Sigmoid colon (tissue), 3 donors: ENCODE results near the gene NCBP3.

Source experiments
- CTCF ChIP-seq, 4 experiments: fragments of 450-650 bp in 3 of 4; fragments of 200-600 bp in 1 of 4; IDR thresholded peaks; one replicate each; pipeline ENCODE4 v1.5.1; 2016 to 2019; ENCODE audit warnings: antibody characterized with exemption in 4 of 4, mild to moderate bottlenecking in 3 of 4, moderate library complexity in 2 of 4
- POLR2A ChIP-seq, 2 donors: fragments of 450-650 bp; IDR thresholded peaks; one replicate each; pipeline ENCODE4 v1.6.1; 2016; ENCODE audit warnings: antibody characterized with exemption in 2 of 2, mild to moderate bottlenecking in 2 of 2, moderate library complexity in 2 of 2

DNA sequence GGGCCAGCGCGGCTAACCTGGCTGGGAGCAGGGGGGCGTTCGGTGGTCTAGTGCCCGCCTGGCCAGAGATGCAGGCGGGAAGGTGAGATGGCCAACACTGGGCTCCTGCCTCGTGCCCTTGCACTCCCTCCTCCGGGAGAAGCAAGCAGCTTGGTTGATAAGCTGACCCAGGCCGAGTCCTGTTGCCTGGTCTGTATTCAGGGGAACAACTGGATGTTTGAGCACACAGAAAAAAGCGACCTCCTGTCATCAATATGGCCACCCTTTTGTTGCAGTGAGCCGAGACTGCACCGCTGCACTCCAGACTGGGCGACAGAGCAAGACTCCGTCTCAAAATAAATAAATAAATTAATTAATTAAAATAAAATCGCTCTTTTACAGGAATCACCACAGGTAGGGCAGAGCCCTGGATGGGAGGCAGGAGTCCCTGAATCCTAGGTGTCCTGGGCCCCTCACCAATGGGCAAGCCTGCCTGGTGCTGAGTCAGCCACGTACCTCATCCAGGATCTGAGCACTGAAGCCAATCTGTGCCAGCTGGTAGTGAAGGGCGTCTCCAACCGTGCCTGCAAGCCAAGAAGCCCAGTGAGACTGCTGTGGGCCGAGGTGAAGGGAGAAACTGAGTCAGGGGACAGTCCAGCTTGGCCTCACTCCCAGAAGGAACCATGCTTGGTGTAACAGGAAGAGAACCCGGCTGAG lies 90.6 kb downstream of the NCBP3 start:
- TF ChIP-seq CTCF (IDR thresholded peaks at IDR 0.05): no peak
- TF ChIP-seq POLR2A (IDR thresholded peaks at IDR 0.05): no peak
